WTC11 (cell line): ENCODE results near the gene FXYD5. TPM values are rescaled to one million over a fixed set of nuclear protein-coding genes. Genes with fewer than 3 reads are reported as not detected.

Source experiments
- ATAC-seq: fragments of 200-7000 bp; cut with Tn5 transposase; 2 replicates; pipeline ENCODE4 v1.10.0; 2021; ENCODE audit warnings: mild to moderate bottlenecking, moderate library complexity
- CTCF ChIA-PET: fragments of 300-600 bp; sonication (Branson Sonifier 250); formaldehyde crosslinking; loops from one replicate; lab custom pipeline; 2021; ENCODE audit warnings: antibody characterized with exemption; lab: Charles Lee
- POLR2A ChIA-PET: fragments of 350-600 bp; sonication (Branson Sonifier 250); formaldehyde crosslinking; loops from one replicate; lab custom pipeline; 2021; ENCODE audit warnings: antibody characterized with exemption; lab: Charles Lee
- DNase-seq: peaks from one replicate; pipeline ENCODE4 v3.0.0; 2021; ENCODE audit warnings: low spot score
- H3K27ac Mint-ChIP-seq: 2 replicates; pipeline ENCODE4 v1.8.0; 2021; ENCODE audit warnings: mixed read lengths
- H3K27me3 Mint-ChIP-seq: 2 replicates; pipeline ENCODE4 v1.8.0; 2021; ENCODE audit warnings: low read depth, mild to moderate bottlenecking, moderate library complexity, mixed read lengths
- H3K36me3 Mint-ChIP-seq: 2 replicates; pipeline ENCODE4 v1.8.0; 2021; ENCODE audit warnings: mixed read lengths
- H3K4me1 Mint-ChIP-seq: 2 replicates; pipeline ENCODE4 v1.8.0; 2022; ENCODE audit warnings: mixed read lengths
- H3K4me3 Mint-ChIP-seq: 2 replicates; pipeline ENCODE4 v1.8.0; 2021; ENCODE audit warnings: mild to moderate bottlenecking, moderate library complexity, mixed read lengths
- H3K9me3 Mint-ChIP-seq: 2 replicates; pipeline ENCODE4 v1.8.0; 2021; ENCODE audit warnings: mixed read lengths
- ATF1 ChIP-seq: sonication (generic); formaldehyde crosslinking; IDR thresholded peaks from 2 replicates; pipeline ENCODE4 v1.8.1; 2023; ENCODE audit warnings: mild to moderate bottlenecking, moderate library complexity, missing genetic modification reagents
- CREM ChIP-seq: sonication (generic); formaldehyde crosslinking; IDR thresholded peaks from 2 replicates; pipeline ENCODE4 v1.8.1; 2022; ENCODE audit warnings: mild to moderate bottlenecking, missing genetic modification reagents, moderate library complexity
- E2F1 ChIP-seq: sonication (generic); formaldehyde crosslinking; IDR thresholded peaks from 2 replicates; pipeline ENCODE4 v1.8.0; 2022; ENCODE audit warnings: mild to moderate bottlenecking, missing genetic modification reagents
- GTF2I ChIP-seq: fragments of 250-450 bp; sonication (Bioruptor Pico); conservative IDR thresholded peaks from 2 replicates; pipeline ENCODE4 v1.4.0; 2021; ENCODE audit warnings: mild to moderate bottlenecking
- NFYB ChIP-seq: sonication (generic); formaldehyde crosslinking; conservative IDR thresholded peaks from 2 replicates; pipeline ENCODE4 v1.8.0; 2022; ENCODE audit warnings: low read depth, missing genetic modification reagents
- TEAD1 ChIP-seq: sonication (generic); formaldehyde crosslinking; IDR thresholded peaks from 2 replicates; pipeline ENCODE4 v1.8.0; 2022; ENCODE audit warnings: mild to moderate bottlenecking, missing genetic modification reagents
- total RNA-seq: library from RNA; stranded (reverse); gene quantifications from 3 replicates; pipeline ENCODE4 v1.2.3, GENCODE V29; 2021
- TF ChIP-seq, protein P1 (sequence below): fragments of 250-450 bp; sonication (Bioruptor Pico); IDR thresholded peaks from 2 replicates; pipeline ENCODE4 v1.8.0; 2021; ENCODE audit warnings: mild to moderate bottlenecking
- TF ChIP-seq, protein P2 (sequence below): sonication (generic); formaldehyde crosslinking; conservative IDR thresholded peaks from 2 replicates; pipeline ENCODE4 v1.8.1; 2023; ENCODE audit warnings: mild to moderate bottlenecking, low read depth, missing genetic modification reagents, moderate library complexity
- TF ChIP-seq, protein P3 (sequence below): sonication (generic); formaldehyde crosslinking; IDR thresholded peaks from 2 replicates; pipeline ENCODE4 v1.8.0; 2022; ENCODE audit warnings: mild to moderate bottlenecking, missing genetic modification reagents
- TF ChIP-seq, protein P4 (sequence below): sonication (generic); formaldehyde crosslinking; IDR thresholded peaks from 2 replicates; pipeline ENCODE4 v1.8.0; 2022; ENCODE audit warnings: missing genetic modification reagents

Gene FXYD5
- total RNA-seq, 1 experiment from 2014 or later: 114 TPM

DNA sequence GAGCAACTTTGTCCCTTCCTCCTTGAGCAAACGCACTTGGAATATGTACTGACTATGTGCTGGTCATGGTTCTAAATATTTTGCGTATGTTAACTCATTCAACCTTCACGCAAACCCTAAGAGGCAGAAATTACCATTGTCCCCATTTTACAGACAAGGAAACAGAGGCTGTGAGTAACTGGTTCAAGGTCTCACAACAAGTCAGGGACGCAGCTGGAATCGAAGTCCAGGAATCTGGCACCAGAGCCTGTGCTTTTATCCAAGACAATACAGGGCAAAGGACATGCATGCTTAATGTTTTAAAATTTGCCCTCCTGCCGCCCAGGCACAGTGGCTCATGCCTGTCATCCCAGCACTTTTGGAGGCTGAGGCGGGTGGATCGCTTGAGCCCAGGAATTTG lies 5.1 kb downstream of the FXYD5 start:
- no peaks in the 10 kb centered on the region; the same call in 1 of the 2 replicates for H3K27me3 Mint-ChIP-seq
- peaks cover 23% of the 10 kb centered on the region for H3K9me3 Mint-ChIP-seq
- peaks cover 19% of the 10 kb centered on the region for H3K4me1 Mint-ChIP-seq
- ChIA-PET CTCF (interaction anchor here (1.0 kb wide), 1 partner anchor 16 kb away, joined by 3 read pairs; no protein-coding TSS in a partner anchor), POLR2A (no interaction called here)
- ATAC-seq (no peak), DNase-seq (no peak)
- H3K27ac Mint-ChIP-seq: peak overlapping the region; percentile 38; the same call in 1 of the 2 replicates
- H3K4me3 Mint-ChIP-seq: no peak overlapping the region
- H3K36me3 Mint-ChIP-seq: peaks cover 85% of the 10 kb centered on the region
- TF ChIP-seq, protein P1, sequence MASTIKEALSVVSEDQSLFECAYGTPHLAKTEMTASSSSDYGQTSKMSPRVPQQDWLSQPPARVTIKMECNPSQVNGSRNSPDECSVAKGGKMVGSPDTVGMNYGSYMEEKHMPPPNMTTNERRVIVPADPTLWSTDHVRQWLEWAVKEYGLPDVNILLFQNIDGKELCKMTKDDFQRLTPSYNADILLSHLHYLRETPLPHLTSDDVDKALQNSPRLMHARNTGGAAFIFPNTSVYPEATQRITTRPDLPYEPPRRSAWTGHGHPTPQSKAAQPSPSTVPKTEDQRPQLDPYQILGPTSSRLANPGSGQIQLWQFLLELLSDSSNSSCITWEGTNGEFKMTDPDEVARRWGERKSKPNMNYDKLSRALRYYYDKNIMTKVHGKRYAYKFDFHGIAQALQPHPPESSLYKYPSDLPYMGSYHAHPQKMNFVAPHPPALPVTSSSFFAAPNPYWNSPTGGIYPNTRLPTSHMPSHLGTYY (CRISPR knock-in tag): no peak
- TF ChIP-seq, protein P2, sequence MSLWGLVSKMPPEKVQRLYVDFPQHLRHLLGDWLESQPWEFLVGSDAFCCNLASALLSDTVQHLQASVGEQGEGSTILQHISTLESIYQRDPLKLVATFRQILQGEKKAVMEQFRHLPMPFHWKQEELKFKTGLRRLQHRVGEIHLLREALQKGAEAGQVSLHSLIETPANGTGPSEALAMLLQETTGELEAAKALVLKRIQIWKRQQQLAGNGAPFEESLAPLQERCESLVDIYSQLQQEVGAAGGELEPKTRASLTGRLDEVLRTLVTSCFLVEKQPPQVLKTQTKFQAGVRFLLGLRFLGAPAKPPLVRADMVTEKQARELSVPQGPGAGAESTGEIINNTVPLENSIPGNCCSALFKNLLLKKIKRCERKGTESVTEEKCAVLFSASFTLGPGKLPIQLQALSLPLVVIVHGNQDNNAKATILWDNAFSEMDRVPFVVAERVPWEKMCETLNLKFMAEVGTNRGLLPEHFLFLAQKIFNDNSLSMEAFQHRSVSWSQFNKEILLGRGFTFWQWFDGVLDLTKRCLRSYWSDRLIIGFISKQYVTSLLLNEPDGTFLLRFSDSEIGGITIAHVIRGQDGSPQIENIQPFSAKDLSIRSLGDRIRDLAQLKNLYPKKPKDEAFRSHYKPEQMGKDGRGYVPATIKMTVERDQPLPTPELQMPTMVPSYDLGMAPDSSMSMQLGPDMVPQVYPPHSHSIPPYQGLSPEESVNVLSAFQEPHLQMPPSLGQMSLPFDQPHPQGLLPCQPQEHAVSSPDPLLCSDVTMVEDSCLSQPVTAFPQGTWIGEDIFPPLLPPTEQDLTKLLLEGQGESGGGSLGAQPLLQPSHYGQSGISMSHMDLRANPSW: no peak

DNA sequence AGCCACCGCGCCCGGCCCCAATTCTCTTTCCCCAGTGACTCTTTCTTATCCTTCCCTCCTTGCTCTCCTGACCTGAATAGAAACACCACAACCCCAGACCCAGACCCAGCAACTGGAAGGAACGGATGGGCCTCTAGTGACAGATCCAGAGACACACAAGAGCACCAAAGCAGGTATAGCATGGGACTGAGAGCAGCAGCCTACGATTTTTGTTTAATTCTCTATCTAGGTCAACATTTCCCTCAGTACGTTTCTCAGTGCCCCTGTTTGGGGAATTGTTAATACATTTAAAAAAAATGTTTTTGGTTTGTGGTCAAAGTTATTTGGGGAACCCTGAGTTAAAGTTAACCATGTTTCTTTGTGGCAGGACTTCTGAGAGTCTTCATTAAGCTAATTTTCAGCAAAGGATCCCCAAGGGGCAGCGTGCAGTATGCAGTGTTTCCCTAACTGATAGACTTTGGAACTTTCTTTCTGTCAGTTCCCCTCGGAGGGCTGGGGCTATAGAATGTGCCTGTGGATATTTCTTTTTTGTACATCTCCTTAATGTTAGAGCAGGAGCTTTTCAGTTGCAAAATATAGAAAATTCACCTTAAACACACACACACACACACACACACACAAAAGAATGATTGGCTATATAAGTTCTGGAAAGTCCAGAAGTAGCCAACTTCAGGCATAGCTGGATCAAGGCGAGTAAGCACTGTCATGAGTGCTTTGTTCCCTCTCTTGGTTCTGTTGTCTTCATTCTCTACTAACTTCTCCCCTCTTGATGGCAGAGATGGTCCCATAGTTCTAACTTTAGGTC lies 6.3 kb downstream of the FXYD5 start:
- ChIA-PET POLR2A (no interaction called here), CTCF (interaction anchor here (0.6 to 1.7 kb wide), 4 partner anchors 17 to 316 kb away, joined by 3 to 5 read pairs (median 3); no protein-coding TSS in a partner anchor)
- H3K27me3 Mint-ChIP-seq: no peaks in the 10 kb centered on the region; the same call in 1 of the 2 replicates
- H3K9me3 Mint-ChIP-seq: peaks cover 32% of the 10 kb centered on the region
- ATAC-seq (no peak), DNase-seq (no peak)
- H3K27ac Mint-ChIP-seq: no peak overlapping the region
- peaks cover 96% of the 10 kb centered on the region for H3K36me3 Mint-ChIP-seq
- no peak overlapping the region for H3K4me3 Mint-ChIP-seq
- peaks cover 8% of the 10 kb centered on the region for H3K4me1 Mint-ChIP-seq
- TF ChIP-seq NFYB (CRISPR knock-in tag): no peak
- no peak for TF ChIP-seq E2F1 (CRISPR knock-in tag)
- no peak for TF ChIP-seq TEAD1 (CRISPR knock-in tag)
- no peak for TF ChIP-seq ATF1 (CRISPR knock-in tag)
- TF ChIP-seq CREM (CRISPR knock-in tag): no peak
- no peak for TF ChIP-seq GTF2I (CRISPR knock-in tag)

DNA sequence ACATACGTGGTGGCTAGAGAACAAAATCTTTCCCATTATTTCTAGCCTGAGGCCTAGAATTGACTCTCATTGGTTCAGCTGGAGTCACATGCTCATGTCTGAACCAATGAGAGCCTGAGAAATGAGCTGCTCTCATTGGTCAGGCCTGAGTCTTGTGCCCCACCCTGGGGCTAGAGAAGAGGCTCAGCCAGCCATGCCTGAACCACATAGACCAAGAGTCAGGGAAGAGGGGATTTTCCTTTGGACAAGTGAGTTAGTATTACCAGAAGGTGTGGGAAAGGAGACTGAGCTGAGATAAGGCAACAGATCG lies 6.9 kb downstream of the FXYD5 start:
- Mint-ChIP-seq H3K36me3 (peaks cover 96% of the 10 kb centered on the region), H3K27ac (no peak overlapping the region), H3K27me3 (no peaks in the 10 kb centered on the region; the same call in 1 of the 2 replicates), H3K4me1 (peaks cover 3% of the 10 kb centered on the region), H3K9me3 (peaks cover 38% of the 10 kb centered on the region), H3K4me3 (no peak overlapping the region)
- ChIA-PET POLR2A (interaction anchor here (0.6 kb wide), 1 partner anchor 441 kb away, joined by 3 read pairs; no protein-coding TSS in a partner anchor), CTCF (interaction anchor here (0.6 to 1.7 kb wide), 3 partner anchors 56 to 315 kb away, joined by 3 to 5 read pairs (median 3); no protein-coding TSS in a partner anchor)
- TF ChIP-seq, protein P3, sequence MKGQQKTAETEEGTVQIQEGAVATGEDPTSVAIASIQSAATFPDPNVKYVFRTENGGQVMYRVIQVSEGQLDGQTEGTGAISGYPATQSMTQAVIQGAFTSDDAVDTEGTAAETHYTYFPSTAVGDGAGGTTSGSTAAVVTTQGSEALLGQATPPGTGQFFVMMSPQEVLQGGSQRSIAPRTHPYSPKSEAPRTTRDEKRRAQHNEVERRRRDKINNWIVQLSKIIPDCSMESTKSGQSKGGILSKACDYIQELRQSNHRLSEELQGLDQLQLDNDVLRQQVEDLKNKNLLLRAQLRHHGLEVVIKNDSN: peak; percentile 51; the same call in 1 of the 2 replicates
- TF ChIP-seq, protein P4, sequence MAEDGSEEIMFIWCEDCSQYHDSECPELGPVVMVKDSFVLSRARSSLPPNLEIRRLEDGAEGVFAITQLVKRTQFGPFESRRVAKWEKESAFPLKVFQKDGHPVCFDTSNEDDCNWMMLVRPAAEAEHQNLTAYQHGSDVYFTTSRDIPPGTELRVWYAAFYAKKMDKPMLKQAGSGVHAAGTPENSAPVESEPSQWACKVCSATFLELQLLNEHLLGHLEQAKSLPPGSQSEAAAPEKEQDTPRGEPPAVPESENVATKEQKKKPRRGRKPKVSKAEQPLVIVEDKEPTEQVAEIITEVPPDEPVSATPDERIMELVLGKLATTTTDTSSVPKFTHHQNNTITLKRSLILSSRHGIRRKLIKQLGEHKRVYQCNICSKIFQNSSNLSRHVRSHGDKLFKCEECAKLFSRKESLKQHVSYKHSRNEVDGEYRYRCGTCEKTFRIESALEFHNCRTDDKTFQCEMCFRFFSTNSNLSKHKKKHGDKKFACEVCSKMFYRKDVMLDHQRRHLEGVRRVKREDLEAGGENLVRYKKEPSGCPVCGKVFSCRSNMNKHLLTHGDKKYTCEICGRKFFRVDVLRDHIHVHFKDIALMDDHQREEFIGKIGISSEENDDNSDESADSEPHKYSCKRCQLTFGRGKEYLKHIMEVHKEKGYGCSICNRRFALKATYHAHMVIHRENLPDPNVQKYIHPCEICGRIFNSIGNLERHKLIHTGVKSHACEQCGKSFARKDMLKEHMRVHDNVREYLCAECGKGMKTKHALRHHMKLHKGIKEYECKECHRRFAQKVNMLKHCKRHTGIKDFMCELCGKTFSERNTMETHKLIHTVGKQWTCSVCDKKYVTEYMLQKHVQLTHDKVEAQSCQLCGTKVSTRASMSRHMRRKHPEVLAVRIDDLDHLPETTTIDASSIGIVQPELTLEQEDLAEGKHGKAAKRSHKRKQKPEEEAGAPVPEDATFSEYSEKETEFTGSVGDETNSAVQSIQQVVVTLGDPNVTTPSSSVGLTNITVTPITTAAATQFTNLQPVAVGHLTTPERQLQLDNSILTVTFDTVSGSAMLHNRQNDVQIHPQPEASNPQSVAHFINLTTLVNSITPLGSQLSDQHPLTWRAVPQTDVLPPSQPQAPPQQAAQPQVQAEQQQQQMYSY (CRISPR knock-in tag): no peak
- no peak for DNase-seq
- ATAC-seq: no peak
